ENCODE measurements around the gene IL1RAP.
"Not testable (repeated sequence)": the region's sequence is repeated elsewhere in the genome, so short reads cannot be mapped to it uniquely, and the experiment has no call there.

Gene IL1RAP, protein sequence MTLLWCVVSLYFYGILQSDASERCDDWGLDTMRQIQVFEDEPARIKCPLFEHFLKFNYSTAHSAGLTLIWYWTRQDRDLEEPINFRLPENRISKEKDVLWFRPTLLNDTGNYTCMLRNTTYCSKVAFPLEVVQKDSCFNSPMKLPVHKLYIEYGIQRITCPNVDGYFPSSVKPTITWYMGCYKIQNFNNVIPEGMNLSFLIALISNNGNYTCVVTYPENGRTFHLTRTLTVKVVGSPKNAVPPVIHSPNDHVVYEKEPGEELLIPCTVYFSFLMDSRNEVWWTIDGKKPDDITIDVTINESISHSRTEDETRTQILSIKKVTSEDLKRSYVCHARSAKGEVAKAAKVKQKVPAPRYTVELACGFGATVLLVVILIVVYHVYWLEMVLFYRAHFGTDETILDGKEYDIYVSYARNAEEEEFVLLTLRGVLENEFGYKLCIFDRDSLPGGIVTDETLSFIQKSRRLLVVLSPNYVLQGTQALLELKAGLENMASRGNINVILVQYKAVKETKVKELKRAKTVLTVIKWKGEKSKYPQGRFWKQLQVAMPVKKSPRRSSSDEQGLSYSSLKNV

DNA sequence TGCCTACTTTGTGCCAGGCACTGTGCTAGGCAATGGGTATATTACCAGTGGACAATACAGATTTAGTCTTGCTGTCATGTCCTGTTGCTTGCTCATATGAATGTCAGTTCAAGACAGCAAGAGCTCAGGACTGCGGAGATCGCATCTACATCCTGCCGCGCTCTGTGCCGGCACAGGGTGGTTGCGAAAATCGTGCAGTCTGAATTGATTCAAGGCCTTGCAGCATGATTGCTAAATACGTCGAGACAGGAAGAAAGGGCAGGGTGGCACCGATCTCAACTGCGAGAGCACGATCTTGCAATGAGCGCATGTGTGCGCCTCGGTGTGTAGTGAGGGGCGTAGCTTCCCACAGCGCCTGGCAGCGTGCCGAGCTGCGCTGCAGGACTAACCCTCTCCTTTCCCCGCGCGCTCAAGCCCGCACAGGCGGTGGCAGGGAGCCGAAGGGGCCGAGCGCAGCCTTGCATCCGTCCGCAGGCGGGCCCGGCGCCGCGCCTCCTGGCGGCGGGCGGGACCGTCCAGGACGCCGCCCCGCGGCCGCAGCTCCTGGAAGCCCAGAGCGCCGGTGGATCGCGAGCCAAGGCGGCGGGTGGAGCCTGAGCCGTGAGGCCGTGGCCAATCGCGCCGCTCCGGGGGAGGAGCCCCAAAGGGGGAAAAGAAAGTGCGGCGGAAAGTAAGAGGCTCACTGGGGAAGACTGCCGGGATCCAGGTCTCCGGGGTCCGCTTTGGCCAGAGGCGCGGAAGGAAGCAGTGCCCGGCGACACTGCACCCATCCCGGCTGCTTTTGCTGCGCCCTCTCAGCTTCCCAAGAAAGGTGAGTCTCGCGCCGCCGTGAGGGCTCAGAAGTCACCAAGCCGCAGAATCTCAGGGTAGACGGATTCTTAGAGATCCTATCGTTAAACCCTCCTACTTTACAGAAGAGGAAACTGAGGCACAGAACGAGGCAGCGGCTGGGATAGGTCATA lies at the start of gene IL1RAP:
IL1RAP (plus strand) TSS at position 677 of the 962 bp plus-strand sequence. CDS start 50,205 bp downstream, outside the sequence.
- peak; percentile 88 for DNase-seq

GRCh38 chr3:190467922-190468321 lies 46.0 kb upstream of the IL1RAP start:
- DNase-seq = no peak

GRCh38 chr3:190473261-190473660 lies 40.6 kb upstream of the IL1RAP start:
- DNase-seq = not testable (repeated sequence)

DNA sequence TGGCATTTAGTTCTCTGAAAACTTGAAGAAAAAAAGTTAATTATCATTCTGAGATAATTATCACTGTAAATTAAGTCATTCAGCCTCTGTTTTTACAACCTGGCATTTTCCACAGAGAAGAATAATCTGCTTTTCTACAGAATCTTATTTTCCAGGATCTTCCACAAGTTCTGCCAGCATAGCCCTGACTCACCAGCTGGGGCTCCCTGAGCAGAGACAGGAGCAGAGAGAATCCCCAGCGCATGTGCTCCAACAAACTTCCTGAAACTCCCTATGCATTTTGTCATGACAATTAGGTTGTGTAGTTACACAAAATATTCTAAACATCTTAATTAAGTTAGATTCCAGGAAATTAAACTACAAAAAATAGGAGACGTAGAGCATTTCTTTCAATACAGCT lies 32.1 kb upstream of the IL1RAP start:
- DNase-seq = no peak

GRCh38 chr3:190485830-190486532 lies 27.9 kb upstream of the IL1RAP start:
- no peak for DNase-seq

DNA sequence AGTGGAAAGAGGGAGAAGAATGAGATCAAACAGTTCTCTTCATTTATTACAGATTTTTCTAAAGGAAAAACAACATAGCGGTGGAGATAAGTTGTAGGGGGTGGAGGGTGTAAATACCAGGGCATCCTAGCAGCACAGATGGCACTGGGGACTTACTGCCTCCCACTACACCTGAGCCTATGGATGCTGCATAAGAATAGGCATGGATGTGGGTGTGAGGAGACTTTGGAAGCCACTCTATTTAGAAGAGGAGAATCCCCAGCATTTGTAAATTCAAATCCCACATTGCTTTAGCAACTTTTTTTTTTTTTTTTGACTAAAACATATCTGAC lies 27.4 kb upstream of the IL1RAP start:
- DNase-seq = no peak

- DNase-seq = no peak
These were observed 26.8 kb upstream of the IL1RAP start for GRCh38 chr3:190486908-190487607.

DNA sequence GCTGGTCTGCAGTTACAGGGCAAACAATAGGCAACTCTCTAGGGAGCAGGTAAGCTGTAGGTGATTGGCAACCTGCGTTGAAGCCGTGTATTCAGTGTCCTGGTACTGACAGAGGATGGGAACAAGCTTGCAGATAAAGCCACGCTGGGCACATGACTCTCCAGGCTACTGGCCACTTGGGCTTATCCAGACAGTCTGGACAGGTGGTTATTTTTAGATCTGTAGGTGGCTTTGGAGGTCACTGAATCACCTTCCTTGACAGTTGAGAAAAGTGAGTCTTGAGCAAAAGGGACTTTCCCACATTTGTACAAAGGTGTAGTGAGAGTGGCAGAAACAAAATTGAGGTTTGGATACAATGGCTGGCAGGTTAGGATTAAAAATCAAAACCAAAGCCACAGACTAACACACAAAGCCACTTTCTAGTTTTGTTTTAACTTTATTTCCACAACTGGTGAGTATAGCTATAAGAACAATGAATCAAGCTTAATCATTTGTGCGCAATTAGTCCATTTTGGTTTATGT lies 22.3 kb upstream of the IL1RAP start:
- DNase-seq = no peak

DNA sequence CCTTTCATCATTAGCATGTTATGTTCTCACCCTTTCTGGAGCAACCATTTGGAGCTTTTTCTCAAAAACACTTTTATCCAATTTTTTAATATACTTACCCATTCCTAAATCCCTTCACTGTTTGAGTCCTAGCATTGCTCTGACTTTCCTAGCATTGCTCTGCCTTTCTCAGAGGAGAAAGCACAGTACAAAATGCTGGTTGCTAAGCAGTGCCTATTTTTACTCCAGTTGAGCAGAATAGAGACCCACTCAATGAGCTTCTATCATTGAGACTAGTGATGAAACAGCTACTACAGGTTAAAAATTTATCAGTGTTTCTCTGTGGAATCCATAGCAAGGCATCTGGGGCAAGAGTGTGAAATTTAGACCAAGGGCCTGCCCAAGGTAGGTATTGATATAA lies 21.8 kb upstream of the IL1RAP start:
- DNase-seq = no peak

DNA sequence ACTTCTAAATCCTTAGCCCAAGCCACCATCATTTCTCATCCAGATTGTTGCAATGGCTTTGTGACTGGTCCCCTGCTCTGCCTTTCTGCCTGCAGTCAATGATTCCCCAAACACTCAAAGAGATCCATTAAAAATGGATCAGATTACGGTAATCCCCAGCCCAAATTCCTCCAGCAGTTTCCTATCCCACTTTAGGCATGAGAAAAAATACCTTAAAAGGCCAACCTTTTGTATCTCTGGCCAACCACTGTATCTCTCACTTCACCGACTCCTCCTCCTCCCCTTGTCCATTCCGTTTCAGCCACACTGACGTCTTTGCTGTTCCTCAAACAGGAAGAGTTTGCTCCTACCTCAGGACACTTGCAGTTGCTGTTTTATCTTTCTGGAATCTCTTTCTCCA lies 20.9 kb upstream of the IL1RAP start:
- no peak for DNase-seq

GRCh38 chr3:190494907-190495306 lies 19.0 kb upstream of the IL1RAP start:
- DNase-seq = no peak

GRCh38 chr3:190495354-190495753 lies 18.5 kb upstream of the IL1RAP start:
- no peak for DNase-seq

DNA sequence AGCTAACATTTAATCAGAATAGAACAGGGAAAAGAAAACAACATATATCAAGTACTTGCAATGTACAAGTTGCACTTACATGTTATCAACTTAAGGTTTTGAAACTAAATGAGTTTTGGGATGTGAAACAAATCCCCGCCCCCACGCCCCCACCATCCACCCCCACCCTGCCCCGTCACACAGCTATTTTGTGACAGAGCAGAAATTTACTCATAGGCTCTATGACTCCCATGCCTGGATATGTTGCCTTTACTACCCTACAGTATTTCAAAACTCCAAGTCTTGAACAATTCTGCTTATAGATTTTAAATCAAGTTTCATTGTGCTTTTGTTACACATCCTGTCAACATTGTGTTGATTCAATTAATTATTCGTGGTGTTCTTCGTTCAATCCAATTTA lies 18.1 kb upstream of the IL1RAP start:
- DNase-seq = no peak

DNA sequence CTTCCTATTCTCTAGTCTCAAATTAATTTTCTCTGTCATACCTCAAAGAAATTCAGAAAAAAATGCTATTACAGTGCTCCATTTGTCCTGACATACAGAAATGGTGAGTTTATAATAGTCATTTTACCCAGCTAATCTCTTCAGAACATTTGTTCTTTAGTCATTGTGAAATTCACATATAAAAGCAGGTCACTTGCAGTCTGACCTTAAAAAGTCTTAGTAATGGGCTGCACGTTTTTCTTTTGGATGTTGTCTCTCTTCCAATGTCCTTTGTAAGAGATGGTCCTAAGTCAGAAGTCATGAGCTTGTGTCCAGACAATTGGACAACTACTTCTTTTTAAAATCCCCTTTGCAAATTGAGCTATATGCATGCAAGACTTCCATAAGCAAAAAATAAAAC lies 17.0 kb upstream of the IL1RAP start:
- DNase-seq = no peak

GRCh38 chr3:190497811-190498210 lies 16.1 kb upstream of the IL1RAP start:
- DNase-seq = no peak

GRCh38 chr3:190498293-190498692 lies 15.6 kb upstream of the IL1RAP start:
- no peak for DNase-seq

DNA sequence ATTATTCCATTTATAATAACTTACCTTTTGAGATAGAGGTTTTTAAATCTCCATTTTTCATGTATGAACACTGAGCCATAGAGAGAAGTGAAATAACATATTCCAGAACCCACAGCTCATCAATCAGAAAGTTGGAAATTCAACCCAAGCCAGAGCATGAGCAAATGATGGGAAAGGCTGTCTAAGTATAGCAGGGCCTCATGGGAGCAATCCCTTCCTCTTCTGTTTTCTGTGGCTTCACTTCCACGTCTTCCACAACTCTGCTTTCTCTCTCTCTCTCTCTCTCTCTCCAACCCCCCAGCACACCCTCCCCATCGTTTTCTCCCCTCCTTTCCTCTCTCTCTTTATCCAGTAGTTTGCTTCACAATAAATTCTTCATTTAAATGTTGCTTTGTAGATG lies 14.8 kb upstream of the IL1RAP start:
- DNase-seq = no peak

GRCh38 chr3:190502946-190503345 lies 10.9 kb upstream of the IL1RAP start:
- DNase-seq = no peak

- no peak for DNase-seq
These were observed 9.3 kb upstream of the IL1RAP start for GRCh38 chr3:190504354-190505125.

GRCh38 chr3:190505381-190506003 lies 8.4 kb upstream of the IL1RAP start:
- no peak for DNase-seq

DNA sequence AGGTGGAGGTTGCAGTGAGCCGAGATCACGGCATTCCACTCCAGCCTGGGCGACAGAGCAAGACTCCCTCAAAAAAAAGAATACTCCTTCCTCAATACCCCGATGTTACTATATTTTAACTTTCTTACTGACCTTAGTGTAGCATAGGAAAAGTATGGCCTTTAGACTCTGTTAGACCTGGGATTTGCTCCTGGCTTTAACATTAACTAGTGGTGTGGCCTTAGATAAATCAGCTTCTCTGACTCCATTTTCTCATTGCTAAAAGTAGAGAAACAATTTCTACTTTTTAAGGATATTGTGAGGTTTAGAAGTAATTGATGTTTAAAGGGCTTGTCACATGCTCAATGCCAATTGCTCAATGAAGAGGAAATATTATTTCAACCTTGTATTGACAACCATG lies 7.6 kb upstream of the IL1RAP start:
- no peak for DNase-seq
